Bronchial epithelial cell (primary cell): ENCODE measurements around the gene RFLNA. TPM values are rescaled to one million over a fixed set of nuclear protein-coding genes. Genes with fewer than 3 reads are reported as not detected.

ENCODE experiments used
- DNase-seq: peaks from one replicate; pipeline ENCODE4 v3.0.0-alpha.2; 2010; ENCODE audit warnings: low read depth
- FAIRE-seq: peaks from 2 replicates; lab custom pipeline; 2011; peaks lifted over from hg19 to GRCh38; lab: Jason Lieb, UNC
- H3K27me3 ChIP-seq: 2 replicates; pipeline ENCODE4 v1.5.1; 2011; ENCODE audit warnings: low read length; ENCODE audit not compliant: control insufficient read depth, insufficient read depth
- H3K36me3 ChIP-seq: 2 replicates; pipeline ENCODE4 v1.5.1; 2011; ENCODE audit warnings: low read length; ENCODE audit not compliant: control insufficient read depth, insufficient read depth
- H3K4me3 ChIP-seq: 2 replicates; pipeline ENCODE4 v1.5.1; 2011; ENCODE audit warnings: mild to moderate bottlenecking, low read depth, low read length, control low read depth
- total RNA-seq: library from RNA; depleted of rRNA; stranded (reverse); fragments of >200 nt; gene quantifications from 2 replicates; pipeline ENCODE4 v1.2.1, GENCODE V29; 2014
- TF ChIP-seq, protein P1 (sequence below): IDR thresholded peaks from 2 replicates; pipeline ENCODE4 v1.5.1; 2011; ENCODE audit warnings: mild to moderate bottlenecking, moderate library complexity, low read length, control low read depth, inconsistent platforms; ENCODE audit not compliant: insufficient read depth, severe bottlenecking

The RFLNA gene
- total RNA-seq, 1 donor from 2014 or later, result not detected

DNA sequence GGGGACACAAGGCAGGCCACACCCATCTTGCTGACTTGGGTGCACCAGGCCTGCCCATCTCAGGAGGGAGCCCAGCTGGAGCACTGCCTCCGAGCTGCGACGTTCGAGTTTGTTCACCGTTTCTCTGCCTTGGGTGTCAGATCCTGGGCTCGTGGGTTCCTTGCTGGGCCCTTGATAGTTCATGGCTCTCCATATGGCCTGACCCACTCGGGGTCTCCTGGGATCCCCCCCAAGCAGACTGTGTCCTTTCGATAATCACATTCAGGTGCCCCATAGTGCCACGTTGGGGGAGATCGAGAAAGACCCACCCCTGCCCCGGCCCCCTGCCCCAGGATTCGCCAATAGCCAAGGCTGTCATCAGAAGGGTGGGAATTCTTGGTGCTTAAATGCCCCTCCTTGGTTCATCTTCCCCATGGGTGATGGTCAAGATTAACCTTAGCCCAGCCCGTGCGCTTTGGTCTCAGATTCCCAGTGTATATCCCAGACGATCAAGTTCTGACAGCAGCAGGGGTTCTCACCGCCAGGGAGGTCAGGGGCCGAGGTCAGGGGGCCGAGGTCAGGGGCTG is 7.4 kb downstream of the RFLNA start:
- no peak for DNase-seq
- Histone ChIP-seq H3K27me3 (peaks cover 3% of the 10 kb centered on the region), H3K36me3 (no peaks in the 10 kb centered on the region), H3K4me3 (no peak overlapping the region)
- TF ChIP-seq, protein P1, sequence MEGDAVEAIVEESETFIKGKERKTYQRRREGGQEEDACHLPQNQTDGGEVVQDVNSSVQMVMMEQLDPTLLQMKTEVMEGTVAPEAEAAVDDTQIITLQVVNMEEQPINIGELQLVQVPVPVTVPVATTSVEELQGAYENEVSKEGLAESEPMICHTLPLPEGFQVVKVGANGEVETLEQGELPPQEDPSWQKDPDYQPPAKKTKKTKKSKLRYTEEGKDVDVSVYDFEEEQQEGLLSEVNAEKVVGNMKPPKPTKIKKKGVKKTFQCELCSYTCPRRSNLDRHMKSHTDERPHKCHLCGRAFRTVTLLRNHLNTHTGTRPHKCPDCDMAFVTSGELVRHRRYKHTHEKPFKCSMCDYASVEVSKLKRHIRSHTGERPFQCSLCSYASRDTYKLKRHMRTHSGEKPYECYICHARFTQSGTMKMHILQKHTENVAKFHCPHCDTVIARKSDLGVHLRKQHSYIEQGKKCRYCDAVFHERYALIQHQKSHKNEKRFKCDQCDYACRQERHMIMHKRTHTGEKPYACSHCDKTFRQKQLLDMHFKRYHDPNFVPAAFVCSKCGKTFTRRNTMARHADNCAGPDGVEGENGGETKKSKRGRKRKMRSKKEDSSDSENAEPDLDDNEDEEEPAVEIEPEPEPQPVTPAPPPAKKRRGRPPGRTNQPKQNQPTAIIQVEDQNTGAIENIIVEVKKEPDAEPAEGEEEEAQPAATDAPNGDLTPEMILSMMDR, result no peak
- no peak for FAIRE-seq

DNA sequence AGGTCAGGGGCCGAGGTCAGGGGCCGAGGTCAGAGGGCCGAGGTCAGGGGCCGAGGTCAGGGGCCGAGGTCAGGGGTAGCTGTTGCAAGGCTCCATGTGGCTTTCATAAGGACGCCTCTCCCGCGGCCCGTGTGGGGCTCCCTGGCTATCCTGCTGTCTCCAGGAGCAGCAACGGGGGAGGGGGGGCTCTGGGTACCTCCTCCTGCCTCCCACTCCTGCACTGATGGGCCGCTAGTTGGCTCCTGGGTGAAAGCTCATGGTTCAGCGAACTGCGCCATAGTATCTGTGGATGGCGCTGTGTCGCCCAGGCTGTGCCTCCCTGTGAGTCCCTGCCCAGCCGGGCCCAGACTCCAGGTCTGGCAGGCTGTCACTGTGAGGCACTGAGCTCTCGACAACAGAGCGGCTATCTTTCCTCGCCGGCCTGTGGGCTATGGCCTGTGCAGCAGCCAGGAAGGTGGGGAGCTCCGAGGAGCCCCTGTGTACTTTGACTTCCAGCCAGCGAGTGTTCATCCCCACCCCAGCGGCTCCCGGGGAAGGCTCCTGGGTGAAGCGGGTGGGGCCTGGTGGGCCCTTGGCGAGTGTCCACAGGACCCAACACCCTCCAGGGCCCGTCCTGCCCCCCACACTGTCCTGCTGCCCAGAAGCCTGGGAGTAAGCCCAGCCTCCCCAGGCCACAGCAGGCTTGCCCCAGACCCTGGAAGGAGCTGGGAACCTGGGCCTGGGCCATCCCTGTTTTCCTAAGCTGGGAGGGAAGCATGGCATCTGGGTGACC is 8.1 kb downstream of the RFLNA start:
- TF ChIP-seq, protein P1, result no peak

DNA sequence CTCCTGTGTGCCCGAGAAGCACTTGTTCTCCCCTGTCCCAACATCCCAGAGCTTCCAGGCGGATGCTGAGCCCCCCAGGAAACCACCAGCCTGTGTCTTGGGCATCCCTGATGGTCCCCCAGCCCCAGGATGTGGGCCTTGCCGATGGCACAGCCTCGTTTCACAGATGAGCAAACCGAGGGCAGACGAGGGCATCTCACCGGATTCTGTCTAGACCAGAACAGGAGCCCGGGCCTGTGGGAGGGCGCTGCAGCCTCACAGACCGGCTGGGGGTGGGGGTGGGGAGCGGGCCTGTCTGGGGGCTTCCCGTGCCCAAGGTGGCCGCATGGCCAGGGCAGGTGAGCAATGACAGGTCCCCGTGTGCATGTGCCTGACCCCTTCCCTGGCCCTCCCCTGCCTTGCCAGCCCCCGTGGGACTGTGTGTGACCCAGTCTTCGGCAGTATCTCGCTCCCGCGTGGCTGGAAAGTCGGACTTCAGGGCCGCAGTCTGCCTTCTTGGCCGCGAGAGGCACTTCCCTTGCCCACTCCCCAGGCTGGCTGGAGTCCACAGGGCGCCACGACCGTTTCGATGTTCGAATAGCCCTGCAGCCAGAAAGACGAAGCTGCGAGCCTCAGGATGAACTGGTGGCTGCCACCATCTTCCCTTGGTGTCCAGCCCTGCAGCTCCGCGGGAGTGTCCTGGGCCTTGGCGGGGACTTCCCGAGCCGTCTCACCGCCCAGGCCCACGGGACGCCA is 8.9 kb downstream of the RFLNA start:
- no peak for FAIRE-seq
- no peak for DNase-seq
- Histone ChIP-seq H3K27me3 (peaks cover 1% of the 10 kb centered on the region), H3K36me3 (no peaks in the 10 kb centered on the region), H3K4me3 (no peak overlapping the region)
- TF ChIP-seq, protein P1, result no peak

More for the DNA sequence above, 8.1 kb downstream of the RFLNA start:
- Histone ChIP-seq H3K36me3 (no peaks in the 10 kb centered on the region), H3K27me3 (peaks cover 1% of the 10 kb centered on the region), H3K4me3 (no peak overlapping the region)
- FAIRE-seq (no peak), DNase-seq (no peak)

DNA sequence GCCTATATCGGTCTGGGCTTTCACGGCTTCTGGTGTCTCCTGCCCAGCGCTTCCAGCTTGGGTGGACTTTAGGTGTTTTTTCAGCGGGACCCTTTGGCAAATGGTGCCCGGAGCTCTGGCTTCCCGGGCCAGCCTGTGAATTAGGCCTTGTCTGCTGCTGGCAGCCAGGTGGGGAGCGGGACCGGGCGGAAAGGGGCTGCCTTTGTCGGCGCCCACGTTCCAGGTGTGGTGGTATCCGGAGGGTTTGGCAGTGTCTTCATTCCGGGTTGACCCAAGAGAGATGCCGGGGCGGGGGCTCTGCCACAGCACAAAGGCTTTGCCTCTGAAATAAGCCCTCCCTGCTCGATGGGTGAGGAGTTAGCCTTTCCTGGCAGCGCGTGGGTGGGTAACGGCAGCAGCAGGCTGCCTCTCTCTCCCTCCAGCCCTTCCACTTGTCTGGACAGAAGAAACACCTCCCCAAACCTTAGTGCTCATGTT is 9.5 kb downstream of the RFLNA start:
- no peak overlapping the region for H3K4me3 ChIP-seq
- no peaks in the 10 kb centered on the region for H3K36me3 ChIP-seq
- TF ChIP-seq, protein P1, result no peak
- no peak for FAIRE-seq
- DNase-seq, result no peak
- peaks cover 1% of the 10 kb centered on the region for H3K27me3 ChIP-seq

DNA sequence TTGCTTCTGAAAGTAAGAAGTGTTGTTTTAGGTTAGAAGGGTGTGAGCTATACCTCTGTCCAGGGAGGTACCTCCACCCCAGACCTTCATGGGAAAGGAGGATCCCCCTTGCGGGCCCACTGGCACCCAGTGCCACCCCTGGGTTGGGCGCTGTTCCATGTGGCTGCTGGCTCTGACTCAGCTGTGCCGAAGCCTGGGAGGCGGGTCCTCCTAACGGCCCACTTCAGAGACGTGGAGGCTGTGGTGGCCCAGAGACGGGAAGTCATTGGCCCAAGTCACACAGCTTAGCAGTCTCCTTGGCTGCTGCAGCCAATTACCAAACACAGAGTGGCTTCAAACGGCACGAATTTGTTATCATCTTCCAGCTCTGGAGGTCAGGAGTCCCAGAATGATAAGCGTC is 10.2 kb downstream of the RFLNA start:
- Histone ChIP-seq H3K4me3 (no peak overlapping the region), H3K36me3 (no peaks in the 10 kb centered on the region), H3K27me3 (peaks cover 1% of the 10 kb centered on the region)
- DNase-seq (no peak), FAIRE-seq (no peak)
- TF ChIP-seq, protein P1, result no peak
